Measurements from ENCODE around the gene PRKG1.

DNA sequence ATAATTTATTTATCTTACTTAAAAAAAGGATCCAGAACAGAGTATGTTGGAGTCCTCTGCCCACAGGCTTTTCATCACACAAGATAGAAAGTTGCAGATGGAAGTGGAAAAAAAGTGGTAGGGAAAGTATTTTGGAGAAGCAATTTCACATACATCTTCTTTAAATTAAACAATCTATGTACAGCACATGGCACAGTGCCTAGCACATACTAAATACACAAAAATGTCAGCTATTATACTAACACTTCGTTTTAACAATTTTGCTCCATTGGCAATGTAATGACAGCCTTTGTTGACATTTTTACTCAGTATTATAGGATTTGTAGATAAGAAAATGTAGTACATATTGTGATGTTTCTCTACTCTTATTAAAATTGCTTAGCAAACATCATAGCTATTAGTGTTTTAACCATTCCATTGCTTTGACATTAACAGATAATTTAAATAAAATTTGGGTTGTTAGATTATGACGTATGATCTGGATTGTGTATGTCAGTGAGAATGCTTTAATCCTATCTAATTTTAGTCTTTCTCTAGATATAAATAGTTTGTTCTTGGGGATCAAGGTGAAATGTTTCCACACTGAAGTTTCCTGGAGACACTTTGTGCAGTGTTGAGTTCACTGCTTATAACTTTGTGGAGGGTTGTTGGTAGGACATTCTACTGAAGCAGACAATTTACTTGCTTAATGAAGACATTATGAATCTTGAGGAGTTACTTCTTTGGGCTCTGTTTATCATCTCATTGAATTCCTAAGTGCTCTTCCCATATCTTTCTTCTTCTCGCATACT is 1037.0 kb downstream of the PRKG1 start:
- TF ChIP-seq TAF1 (IDR thresholded peaks at IDR 0.05; ENCODE audit: borderline replicate concordance, insufficient read depth, low read length) (no peak), POLR2AphosphoS5 (IDR thresholded peaks at IDR 0.05; ENCODE audit: low read depth, low read length) (no peak)
